B cell (primary cell): ENCODE measurements around the gene COA6. TPM values are rescaled to one million over a fixed set of nuclear protein-coding genes. Genes with fewer than 3 reads are reported as not detected.

Source experiments
- ATAC-seq: fragments of 200-7000 bp; cut with Tn5 transposase; one replicate; pipeline ENCODE4 v1.10.0; 2021; ENCODE audit warnings: low read depth, mild to moderate bottlenecking, moderate number of reproducible peaks, moderate library complexity
- CTCF ChIA-PET: fragments of 350-600 bp; sonication (Branson Sonifier 250); formaldehyde crosslinking; loops from one replicate; lab custom pipeline; 2021; ENCODE audit warnings: antibody characterized with exemption, inconsistent platforms; lab: Charles Lee
- POLR2A ChIA-PET: fragments of 350-600 bp; sonication (Branson Sonifier 250); formaldehyde crosslinking; loops from one replicate; lab custom pipeline; 2021; ENCODE audit warnings: antibody characterized with exemption; lab: Charles Lee
- DNase-seq: peaks from one replicate; pipeline ENCODE4 v3.0.0; 2013
- H2AFZ ChIP-seq: 2 replicates; pipeline ENCODE4 v1.6.1; 2012; ENCODE audit warnings: mild to moderate bottlenecking, low read depth, low read length; ENCODE audit not compliant: insufficient read depth, poor library complexity, severe bottlenecking
- H3K27ac ChIP-seq, 2 donors: 1 replicate in 1 of 2; 2 replicates in 1 of 2; pipeline ENCODE4 v1.5.1; 2012 to 2013; ENCODE audit warnings: low read length in 2 of 2, mild to moderate bottlenecking in 2 of 2, moderate library complexity in 1 of 2
- H3K27me3 ChIP-seq, 4 experiments: fragments of 200-600 bp in 1 of 4; sonication (generic) in 1 of 4; replicated peaks in 1 of 4; 1 replicate in 2 of 4; 2 replicates in 2 of 4; pipeline versions ENCODE4 v1.6.1 to v1.7.0; 2013 to 2016; ENCODE audit warnings: low read length in 3 of 4, mild to moderate bottlenecking in 2 of 4, mixed read lengths in 1 of 4, moderate library complexity in 1 of 4; ENCODE audit not compliant: insufficient read depth in 4 of 4, control insufficient read depth in 3 of 4; ENCODE audit errors: control extremely low read depth in 1 of 4
- H3K36me3 ChIP-seq, 2 experiments: replicated peaks in 1 of 2; 1 replicate in 1 of 2; 2 replicates in 1 of 2; pipeline versions ENCODE4 v1.6.1 to v1.7.1; 2013; ENCODE audit warnings: low read length in 1 of 2; ENCODE audit not compliant: insufficient read depth in 2 of 2, control insufficient read depth in 1 of 2; ENCODE audit errors: control extremely low read depth in 1 of 2, extremely low read depth in 1 of 2
- H3K4me1 ChIP-seq, 2 donors: fragments of 200-600 bp in 1 of 2; sonication (generic) in 1 of 2; 1 replicate in 1 of 2; 2 replicates in 1 of 2; pipeline versions ENCODE4 v1.5.1 to v1.6.1; 2013 to 2017; ENCODE audit warnings: low read length in 2 of 2; ENCODE audit not compliant: control insufficient read depth in 2 of 2, insufficient read depth in 2 of 2
- H3K4me2 ChIP-seq: replicated peaks from 2 replicates; pipeline ENCODE3; 2012; ENCODE audit warnings: mild to moderate bottlenecking, low read depth, low read length; ENCODE audit not compliant: poor library complexity, severe bottlenecking
- H3K4me3 ChIP-seq, 5 experiments: fragments of 200-600 bp in 1 of 5; sonication (generic) in 1 of 5; 1 replicate in 3 of 5; 2 replicates in 2 of 5; pipeline versions ENCODE4 v1.5.1 to v1.7.0; 2011 to 2016; ENCODE audit warnings: low read length in 4 of 5, mild to moderate bottlenecking in 4 of 5, low read depth in 2 of 5, control low read depth in 1 of 5, moderate library complexity in 1 of 5; ENCODE audit not compliant: insufficient read depth in 1 of 5; ENCODE audit errors: control extremely low read depth in 1 of 5, extremely low read depth in 1 of 5
- H3K79me2 ChIP-seq: fragments of 200-600 bp; sonication (generic); one replicate; pipeline ENCODE4 v1.6.0; 2016; ENCODE audit warnings: low read length; ENCODE audit not compliant: control insufficient read depth, insufficient read depth
- H3K9ac ChIP-seq: fragments of 200-600 bp; sonication (generic); 2 replicates; pipeline ENCODE4 v1.6.1; 2017; ENCODE audit warnings: mild to moderate bottlenecking, low read length, moderate library complexity
- H3K9me3 ChIP-seq, 3 donors: one replicate each; pipeline versions ENCODE4 v1.6.1 to v1.7.1; 2013; ENCODE audit warnings: low read length in 2 of 3; ENCODE audit not compliant: control insufficient read depth in 2 of 3, insufficient read depth in 1 of 3; ENCODE audit errors: control extremely low read depth in 1 of 3
- H4K20me1 ChIP-seq: 2 replicates; pipeline ENCODE4 v1.6.0; 2012; ENCODE audit warnings: mild to moderate bottlenecking, low read length; ENCODE audit not compliant: insufficient read depth, control insufficient read depth, poor library complexity, severe bottlenecking
- H3K27ac Mint-ChIP-seq: one replicate; pipeline ENCODE4 v1.8.0; 2021; ENCODE audit warnings: mixed read lengths
- H3K27me3 Mint-ChIP-seq: one replicate; pipeline ENCODE4 v1.8.0; 2021; ENCODE audit warnings: mixed read lengths
- H3K4me1 Mint-ChIP-seq: one replicate; pipeline ENCODE4 v1.8.0; 2021; ENCODE audit warnings: mixed read lengths
- H3K4me3 Mint-ChIP-seq: one replicate; pipeline ENCODE4 v1.8.0; 2021; ENCODE audit warnings: mixed read lengths
- H3K9me3 Mint-ChIP-seq: one replicate; pipeline ENCODE4 v1.8.0; 2022; ENCODE audit warnings: mixed read lengths; ENCODE audit not compliant: insufficient read depth
- CTCF ChIP-seq: fragments of 200-600 bp; IDR thresholded peaks from one replicate; pipeline ENCODE4 v1.8.0; 2022; ENCODE audit warnings: antibody characterized with exemption, mild to moderate bottlenecking
- EZH2 ChIP-seq: IDR thresholded peaks from 2 replicates; pipeline ENCODE4 v1.6.1; 2012; ENCODE audit warnings: borderline replicate concordance, low read depth, mild to moderate bottlenecking, moderate library complexity, low read length; ENCODE audit not compliant: insufficient read depth, poor library complexity, severe bottlenecking
- WGBS: methylation state at CpG from one replicate; pipeline ENCODE4 v1.1.5; 2013; ENCODE audit warnings: missing lambda C conversion rate; ENCODE audit not compliant: insufficient coverage; 5-methylcytosine and 5-hydroxymethylcytosine counted together
- intact Hi-C: fragments of 100-400 bp; cut with micrococcal nuclease; formaldehyde crosslinking; loops from one replicate; pipeline ENCODE4 v1.10.0; 2022
- polyA plus RNA-seq: library from polyadenylated mRNA; depleted of rRNA; stranded (reverse); fragments of >200 nt; gene quantifications from 2 replicates; pipeline ENCODE4 v1.2.3, GENCODE V29; 2012
- total RNA-seq, 2 donors: library from RNA; stranded (reverse); fragments of 120-200 nt in 1 of 2; gene quantifications; 1 replicate in 1 of 2; 2 replicates in 1 of 2; pipeline versions ENCODE4 v1.2.3 to v1.2.4, GENCODE V29; 2013 to 2022

The COA6 gene
- total and polyA plus RNA-seq, 2 donors (not counting 1 experiment from before 2014, with no cell fraction given): 5.7 to 14.8 TPM

DNA sequence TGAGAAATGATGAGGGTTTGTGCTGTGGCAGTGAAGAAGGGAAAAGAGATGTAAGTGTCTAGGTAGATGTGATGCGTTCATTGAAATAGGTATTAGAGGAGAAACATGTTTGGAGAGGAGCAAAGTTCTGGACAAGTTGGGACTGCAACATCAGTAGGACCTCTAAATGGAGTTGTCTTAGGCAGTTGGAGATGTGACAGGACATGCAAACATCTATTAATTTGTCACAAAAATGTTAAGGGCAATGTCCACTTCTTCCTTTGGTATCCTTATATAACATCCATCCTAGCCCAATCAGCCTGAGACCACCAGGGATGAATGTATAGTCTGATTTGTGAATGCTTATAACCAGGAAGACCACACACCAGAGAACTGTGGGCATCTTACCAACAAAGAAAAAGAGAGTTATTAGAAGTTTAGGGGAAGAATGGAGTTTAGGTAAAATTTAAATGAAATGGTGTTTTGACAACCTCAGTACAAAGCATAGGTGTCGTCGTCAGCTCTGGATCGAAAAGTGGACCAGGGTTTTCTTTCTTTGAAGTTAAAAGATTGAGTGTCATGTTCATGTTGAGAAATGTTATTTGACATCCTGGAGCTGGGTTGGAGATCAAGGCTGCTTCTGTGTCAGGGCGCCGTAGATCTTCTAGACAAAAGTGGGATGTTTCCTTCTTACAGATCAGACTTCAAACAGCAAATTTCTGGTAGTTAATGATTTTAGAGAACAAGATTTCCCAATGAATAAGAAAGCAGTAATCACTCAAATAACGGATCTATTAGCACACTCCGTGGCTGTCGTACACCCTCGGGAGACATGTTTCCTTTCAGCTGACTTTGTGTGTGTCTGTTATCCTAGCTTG lies 8.7 kb downstream of the COA6 start:
- no peaks in the 10 kb centered on the region for H3K4me1 ChIP-seq
- H3K9me3 ChIP-seq: no peaks in the 10 kb centered on the region
- peaks cover 5% of the 10 kb centered on the region for H4K20me1 ChIP-seq
- no peak overlapping the region for H3K4me3 ChIP-seq
- DNase-seq (no peak), ATAC-seq (no peak)
- POLR2A ChIA-PET: no interaction called here
- H3K4me2 ChIP-seq: no peak overlapping the region
- H3K79me2 ChIP-seq: peaks cover 25% of the 10 kb centered on the region
- WGBS: 100% methylated on average over 1 of the region's 10 CpGs
- no peak overlapping the region for H2AFZ ChIP-seq
- H3K36me3 ChIP-seq: peaks cover 2 to 36% of the 10 kb centered on the region in 2 experiments
- no peaks in the 10 kb centered on the region for H3K9me3 Mint-ChIP-seq
- intact Hi-C loops: no loop called here
- H3K4me1 Mint-ChIP-seq: peaks cover 7% of the 10 kb centered on the region
- CTCF ChIA-PET: no interaction called here
- no peak overlapping the region for H3K9ac ChIP-seq
- H3K27ac ChIP-seq: no peak overlapping the region
- no peak for TF ChIP-seq EZH2
- TF ChIP-seq CTCF: no peak
- H3K27ac Mint-ChIP-seq: no peak overlapping the region
- no peak overlapping the region for H3K4me3 Mint-ChIP-seq
- H3K27me3 ChIP-seq: no peaks in the 10 kb centered on the region
- H3K27me3 Mint-ChIP-seq: no peaks in the 10 kb centered on the region

DNA sequence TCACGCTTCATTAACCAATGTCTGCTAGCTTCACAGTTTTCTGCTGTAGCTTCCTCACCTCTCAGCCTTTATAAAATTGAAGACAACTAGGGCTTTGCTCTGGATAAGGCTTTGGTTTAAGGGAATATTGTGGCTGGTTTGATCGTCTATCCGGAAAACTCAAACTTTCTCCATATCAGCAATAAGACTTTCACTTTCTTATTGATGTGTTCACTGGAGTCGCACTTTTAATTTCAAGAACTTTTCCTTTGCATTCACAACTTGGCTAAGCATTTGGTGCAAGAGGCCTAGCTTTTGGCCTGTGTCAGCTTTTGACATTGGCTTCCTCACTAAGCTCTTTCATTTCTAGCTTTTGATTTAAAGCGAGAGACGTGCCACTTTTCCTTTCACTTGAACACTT lies 12.9 kb downstream of the COA6 start:
- H3K9me3 ChIP-seq: no peaks in the 10 kb centered on the region
- no peak overlapping the region for H2AFZ ChIP-seq
- Mint-ChIP-seq H3K27me3 (no peaks in the 10 kb centered on the region), H3K9me3 (no peaks in the 10 kb centered on the region), H3K4me3 (peak overlapping the region; percentile 0), H3K27ac (peak overlapping the region; percentile 57), H3K4me1 (peaks cover 7% of the 10 kb centered on the region)
- ATAC-seq (no peak), DNase-seq (no peak)
- H3K4me3 ChIP-seq: no peak overlapping the region
- peaks cover 4% of the 10 kb centered on the region for H4K20me1 ChIP-seq
- ChIA-PET POLR2A (interaction anchor here (0.6 kb wide), 1 partner anchor 11 kb away, joined by 5 read pairs; no protein-coding TSS in a partner anchor), CTCF (no interaction called here)
- no peak overlapping the region for H3K9ac ChIP-seq
- peaks cover 0 to 11% of the 10 kb centered on the region in 2 experiments for H3K36me3 ChIP-seq
- intact Hi-C loops: no loop called here
- TF ChIP-seq EZH2: no peak
- TF ChIP-seq CTCF: no peak
- peak overlapping the region; percentile 20 for H3K4me2 ChIP-seq
- no peaks in the 10 kb centered on the region for H3K4me1 ChIP-seq
- H3K79me2 ChIP-seq: peaks cover 2% of the 10 kb centered on the region
- H3K27me3 ChIP-seq: no peaks in the 10 kb centered on the region
- no peak overlapping the region for H3K27ac ChIP-seq
- 77% methylated on average over 1 of the region's 6 CpGs for WGBS
